ENCODE results near the gene RTF1. TPM values are rescaled to one million over a fixed set of nuclear protein-coding genes. Genes with fewer than 3 reads are reported as not detected.

The RTF1 gene
- polyA plus RNA-seq, 1 donor (not counting 4 experiments of a cell fraction or from before 2014, with no cell fraction given) = 28.5 TPM

DNA sequence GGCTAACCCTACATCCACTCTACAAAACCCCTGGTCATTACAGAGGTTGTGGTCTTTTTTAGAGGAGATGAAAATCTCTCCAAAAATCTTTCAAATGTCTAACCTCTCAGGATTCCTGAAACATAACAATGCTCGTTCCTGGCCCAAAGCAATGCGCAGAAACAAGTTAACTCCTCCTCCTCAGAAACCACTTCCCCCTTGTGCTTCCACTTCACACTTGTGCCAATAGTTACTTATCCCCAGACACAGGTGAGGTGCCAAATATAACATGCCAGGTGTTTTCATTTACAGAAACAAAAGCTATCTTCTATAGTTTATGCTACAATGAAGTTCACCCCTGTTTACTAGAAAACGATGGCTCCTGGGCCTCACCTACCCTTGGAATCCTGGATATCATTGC is 20.8 kb upstream of the RTF1 start:
- TF ChIP-seq, protein P1, sequence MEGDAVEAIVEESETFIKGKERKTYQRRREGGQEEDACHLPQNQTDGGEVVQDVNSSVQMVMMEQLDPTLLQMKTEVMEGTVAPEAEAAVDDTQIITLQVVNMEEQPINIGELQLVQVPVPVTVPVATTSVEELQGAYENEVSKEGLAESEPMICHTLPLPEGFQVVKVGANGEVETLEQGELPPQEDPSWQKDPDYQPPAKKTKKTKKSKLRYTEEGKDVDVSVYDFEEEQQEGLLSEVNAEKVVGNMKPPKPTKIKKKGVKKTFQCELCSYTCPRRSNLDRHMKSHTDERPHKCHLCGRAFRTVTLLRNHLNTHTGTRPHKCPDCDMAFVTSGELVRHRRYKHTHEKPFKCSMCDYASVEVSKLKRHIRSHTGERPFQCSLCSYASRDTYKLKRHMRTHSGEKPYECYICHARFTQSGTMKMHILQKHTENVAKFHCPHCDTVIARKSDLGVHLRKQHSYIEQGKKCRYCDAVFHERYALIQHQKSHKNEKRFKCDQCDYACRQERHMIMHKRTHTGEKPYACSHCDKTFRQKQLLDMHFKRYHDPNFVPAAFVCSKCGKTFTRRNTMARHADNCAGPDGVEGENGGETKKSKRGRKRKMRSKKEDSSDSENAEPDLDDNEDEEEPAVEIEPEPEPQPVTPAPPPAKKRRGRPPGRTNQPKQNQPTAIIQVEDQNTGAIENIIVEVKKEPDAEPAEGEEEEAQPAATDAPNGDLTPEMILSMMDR (optimal IDR thresholded peaks at IDR 0.05 in 1 of 3, IDR thresholded peaks at IDR 0.05 in 1 of 3, conservative IDR thresholded peaks at IDR 0.05 in 1 of 3; ENCODE audit: extremely low read depth in 1 of 3, insufficient read depth in 2 of 3, low read length in 3 of 3) = no peak
- no peak for TF ChIP-seq EZH2 (IDR thresholded peaks at IDR 0.05; ENCODE audit: low read length)
- Histone ChIP-seq H3K27me3 (ENCODE audit: control insufficient read depth, extremely low read depth, insufficient read depth, low read length) (no peaks in the 10 kb centered on the region), H3K79me2 (ENCODE audit: control insufficient read depth, insufficient read depth, low read length) (no peaks in the 10 kb centered on the region), H3K4me2 (ENCODE audit: control insufficient read depth, extremely low read depth, insufficient read depth, low read depth, low read length) (no peak overlapping the region), H3K36me3 (ENCODE audit: control insufficient read depth in 2 of 2, extremely low read depth in 1 of 2, insufficient read depth in 2 of 2, low read length in 2 of 2) (peaks cover 7% of the 10 kb centered on the region in 2 experiments), H2AFZ (ENCODE audit: control insufficient read depth, low read length) (no peak overlapping the region), H3K9ac (ENCODE audit: control insufficient read depth, extremely low read depth, insufficient read depth, low read length) (no peak overlapping the region), H3K4me3 (ENCODE audit: control insufficient read depth in 2 of 3, extremely low read depth in 1 of 3, insufficient read depth in 2 of 3, low read depth in 1 of 3, low read length in 3 of 3) (no peak overlapping the region), H3K9me1 (ENCODE audit: control insufficient read depth, extremely low read depth, insufficient read depth, low read length) (no peaks in the 10 kb centered on the region), H3K27ac (ENCODE audit: control insufficient read depth, insufficient read depth, low read length) (no peak overlapping the region), H3K4me1 (ENCODE audit: control insufficient read depth, extremely low read depth, insufficient read depth, low read length) (no peaks in the 10 kb centered on the region), H3K9me3 (ENCODE audit: control insufficient read depth, low read depth, low read length) (no peaks in the 10 kb centered on the region), H4K20me1 (ENCODE audit: control insufficient read depth, extremely low read depth, insufficient read depth, low read length) (no peaks in the 10 kb centered on the region)
- dilution Hi-C loops (cut with MboI; ENCODE audit: extremely low pct_ligation_motif_present, low sequenced_read_pairs) = no loop called here
- DNase-seq (ENCODE audit: low read depth, low spot score) = no peak
- no peak for FAIRE-seq

DNA sequence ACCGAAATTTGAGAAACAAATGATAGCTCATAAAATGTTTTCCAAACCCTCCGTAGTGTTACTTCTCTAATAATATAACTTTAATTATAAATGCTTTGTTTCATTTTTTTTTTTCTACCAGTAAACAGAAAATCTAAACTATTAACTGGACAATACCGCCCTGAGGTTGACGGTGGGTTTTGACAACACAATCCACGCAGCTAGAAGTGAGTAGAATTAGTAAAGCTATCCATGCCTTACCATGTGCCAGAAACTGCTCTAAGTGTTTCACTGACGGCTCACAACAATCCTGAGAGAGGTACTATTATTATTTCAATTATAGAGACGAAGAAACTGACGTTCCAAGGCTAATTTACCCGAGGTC is 15.0 kb upstream of the RTF1 start:
- H3K4me1 ChIP-seq (ENCODE audit: control insufficient read depth, extremely low read depth, insufficient read depth, low read length) = no peaks in the 10 kb centered on the region
- peak overlapping the region; percentile 87 for H3K27ac ChIP-seq (ENCODE audit: control insufficient read depth, insufficient read depth, low read length)
- H3K9me1 ChIP-seq (ENCODE audit: control insufficient read depth, extremely low read depth, insufficient read depth, low read length) = no peaks in the 10 kb centered on the region
- peak overlapping the region; percentile 87 for H3K4me3 ChIP-seq (ENCODE audit: control insufficient read depth in 2 of 3, extremely low read depth in 1 of 3, insufficient read depth in 2 of 3, low read depth in 1 of 3, low read length in 3 of 3)
- dilution Hi-C loops (cut with MboI; ENCODE audit: extremely low pct_ligation_motif_present, low sequenced_read_pairs) = no loop called here
- H3K9ac ChIP-seq (ENCODE audit: control insufficient read depth, extremely low read depth, insufficient read depth, low read length) = peak overlapping the region; percentile 97
- no peak for TF ChIP-seq EZH2 (IDR thresholded peaks at IDR 0.05; ENCODE audit: low read length)
- TF ChIP-seq, protein P1 (optimal IDR thresholded peaks at IDR 0.05 in 1 of 3, IDR thresholded peaks at IDR 0.05 in 1 of 3, conservative IDR thresholded peaks at IDR 0.05 in 1 of 3; ENCODE audit: extremely low read depth in 1 of 3, insufficient read depth in 2 of 3, low read length in 3 of 3) = no peak
- H2AFZ ChIP-seq (ENCODE audit: control insufficient read depth, low read length) = peak overlapping the region; percentile 97
- DNase-seq (ENCODE audit: low read depth, low spot score) (no peak), FAIRE-seq (no peak)
- peaks cover 6% of the 10 kb centered on the region for H3K79me2 ChIP-seq (ENCODE audit: control insufficient read depth, insufficient read depth, low read length)
- H3K9me3 ChIP-seq (ENCODE audit: control insufficient read depth, low read depth, low read length) = no peaks in the 10 kb centered on the region
- H4K20me1 ChIP-seq (ENCODE audit: control insufficient read depth, extremely low read depth, insufficient read depth, low read length) = no peaks in the 10 kb centered on the region
- H3K4me2 ChIP-seq (ENCODE audit: control insufficient read depth, extremely low read depth, insufficient read depth, low read depth, low read length) = peak overlapping the region; percentile 87
- H3K27me3 ChIP-seq (ENCODE audit: control insufficient read depth, extremely low read depth, insufficient read depth, low read length) = no peaks in the 10 kb centered on the region
- peaks cover 0 to under 1% of the 10 kb centered on the region in 2 experiments for H3K36me3 ChIP-seq (ENCODE audit: control insufficient read depth in 2 of 2, extremely low read depth in 1 of 2, insufficient read depth in 2 of 2, low read length in 2 of 2)

Measured in keratinocyte (primary cell).